GM20000 (cell line): ENCODE results near the gene TMEM132A.

ENCODE experiments used
- DNase-seq: peaks from one replicate; pipeline ENCODE4 v3.0.0; 2012; ENCODE audit warnings: low spot score
- CTCF ChIP-seq: IDR thresholded peaks from 2 replicates; pipeline ENCODE4 v1.5.1; 2012; ENCODE audit warnings: mild to moderate bottlenecking, control low read depth; ENCODE audit errors: extremely low read depth, missing control alignments

Gene TMEM132A

GRCh38 chr11:60934790-60935605 is 10.7 kb downstream of the TMEM132A start:
- no peak for DNase-seq
- TF ChIP-seq CTCF: no peak

GRCh38 chr11:60935676-60936442 is 11.6 kb downstream of the TMEM132A start:
- no peak for TF ChIP-seq CTCF
- no peak for DNase-seq

- no peak for DNase-seq
- no peak for TF ChIP-seq CTCF
These were observed 12.3 kb downstream of the TMEM132A start for GRCh38 chr11:60936467-60937143.

GRCh38 chr11:60937144-60937527 is 12.9 kb downstream of the TMEM132A start:
- TF ChIP-seq CTCF: no peak

GRCh38 chr11:60937811-60938210 is 13.6 kb downstream of the TMEM132A start:
- no peak for TF ChIP-seq CTCF
- no peak for DNase-seq

More at GRCh38 chr11:60937144-60937527, 12.9 kb downstream of the TMEM132A start:
- DNase-seq: no peak

GRCh38 chr11:60938500-60938899 is 14.2 kb downstream of the TMEM132A start:
- no peak for TF ChIP-seq CTCF
- DNase-seq: no peak

GRCh38 chr11:60939301-60939700 is 15.0 kb downstream of the TMEM132A start:
- no peak for TF ChIP-seq CTCF
- no peak for DNase-seq
